ENCODE measurements around the gene NEMP1. TPM values are rescaled to one million over a fixed set of nuclear protein-coding genes. Genes with fewer than 3 reads are reported as not detected.

Gene NEMP1
- total RNA-seq, 1 experiment from 2014 or later: 16.4 TPM

GRCh38 chr12:57087010-57087690 lies 8.6 kb upstream of the NEMP1 start:
- TF ChIP-seq EZH2 (IDR thresholded peaks at IDR 0.05; ENCODE audit: low read length, unreplicated experiment): no peak
- TF ChIP-seq, protein P1, sequence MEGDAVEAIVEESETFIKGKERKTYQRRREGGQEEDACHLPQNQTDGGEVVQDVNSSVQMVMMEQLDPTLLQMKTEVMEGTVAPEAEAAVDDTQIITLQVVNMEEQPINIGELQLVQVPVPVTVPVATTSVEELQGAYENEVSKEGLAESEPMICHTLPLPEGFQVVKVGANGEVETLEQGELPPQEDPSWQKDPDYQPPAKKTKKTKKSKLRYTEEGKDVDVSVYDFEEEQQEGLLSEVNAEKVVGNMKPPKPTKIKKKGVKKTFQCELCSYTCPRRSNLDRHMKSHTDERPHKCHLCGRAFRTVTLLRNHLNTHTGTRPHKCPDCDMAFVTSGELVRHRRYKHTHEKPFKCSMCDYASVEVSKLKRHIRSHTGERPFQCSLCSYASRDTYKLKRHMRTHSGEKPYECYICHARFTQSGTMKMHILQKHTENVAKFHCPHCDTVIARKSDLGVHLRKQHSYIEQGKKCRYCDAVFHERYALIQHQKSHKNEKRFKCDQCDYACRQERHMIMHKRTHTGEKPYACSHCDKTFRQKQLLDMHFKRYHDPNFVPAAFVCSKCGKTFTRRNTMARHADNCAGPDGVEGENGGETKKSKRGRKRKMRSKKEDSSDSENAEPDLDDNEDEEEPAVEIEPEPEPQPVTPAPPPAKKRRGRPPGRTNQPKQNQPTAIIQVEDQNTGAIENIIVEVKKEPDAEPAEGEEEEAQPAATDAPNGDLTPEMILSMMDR (conservative IDR thresholded peaks at IDR 0.05; ENCODE audit: low read depth, low read length): no peak
- no peak for TF ChIP-seq EZH2phosphoT487 (IDR thresholded peaks at IDR 0.05; ENCODE audit: borderline replicate concordance, low read length)
- BruUV-seq (replicated peaks): no TSS peak

DNA sequence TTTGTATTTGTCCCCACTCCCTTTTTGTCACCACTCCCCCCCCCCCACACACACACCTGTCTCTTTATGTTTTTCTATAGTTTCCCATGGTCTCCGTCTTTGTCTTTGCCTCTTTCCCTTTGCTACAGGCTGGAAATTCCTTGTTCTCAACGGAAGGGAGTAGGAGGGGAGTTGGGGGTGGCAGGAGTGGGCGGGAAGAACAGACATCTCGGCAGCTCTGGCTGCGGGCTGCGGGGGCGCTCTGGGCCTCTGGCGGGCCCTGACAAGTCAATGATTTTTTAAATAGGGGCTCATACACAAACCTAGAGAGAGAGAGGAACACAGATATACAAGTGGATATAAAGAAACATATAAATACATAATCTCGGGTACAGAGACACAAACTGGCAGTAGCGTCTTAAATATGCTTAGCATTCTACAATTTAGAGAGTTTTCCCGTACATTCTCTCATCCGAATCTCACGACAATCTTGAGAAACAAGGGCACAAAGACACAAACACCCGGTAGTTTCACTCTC lies 8.0 kb upstream of the NEMP1 start:
- Histone ChIP-seq H3K27me3 (ENCODE audit: low read length) (no peaks in the 10 kb centered on the region), H3K9me3 (ENCODE audit: low read length) (no peaks in the 10 kb centered on the region), H3K4me1 (ENCODE audit: insufficient read depth, low read length) (peaks cover 25% of the 10 kb centered on the region), H3K27ac (ENCODE audit: low read length) (peak overlapping the region; percentile 98), H3F3A (ENCODE audit: low read length, unreplicated experiment) (peaks cover 6% of the 10 kb centered on the region), H3K9ac (ENCODE audit: low read length) (peak overlapping the region; percentile 97), H3K36me3 (ENCODE audit: low read depth, low read length) (no peaks in the 10 kb centered on the region), H3K9me2 (replicated peaks; ENCODE audit: low read length) (no peaks in the 10 kb centered on the region), H2AFZ (ENCODE audit: low read length) (peak overlapping the region; percentile 80), H3K4me3 (ENCODE audit: low read length) (peak overlapping the region; percentile 82), H4K20me1 (ENCODE audit: low read length) (no peaks in the 10 kb centered on the region), H3K4me2 (ENCODE audit: low read length) (peak overlapping the region; percentile 100), H3K79me2 (ENCODE audit: low read length) (peaks cover 19% of the 10 kb centered on the region)
- BruUV-seq (replicated peaks): TSS peak; percentile 65
- ChIA-PET POLR2A (ENCODE audit: unreplicated experiment) (no interaction called here), CTCF (interaction anchor here (1.9 to 2.5 kb wide), 2 partner anchors 17 to 25 kb away, joined by 5 to 17 read pairs; partner anchors contain the start of gene STAT6)
- TF ChIP-seq EZH2 (IDR thresholded peaks at IDR 0.05; ENCODE audit: low read length, unreplicated experiment): no peak
- TF ChIP-seq, protein P1 (conservative IDR thresholded peaks at IDR 0.05; ENCODE audit: low read depth, low read length): peak; percentile 60
- DNase-seq (peak; percentile 39), ATAC-seq (no peak)
- intact Hi-C loops (cut with micrococcal nuclease): loop anchor here (1.0 kb wide), 1 partner anchor 7 kb away; no protein-coding TSS in a partner anchor

More at GRCh38 chr12:57087010-57087690, 8.6 kb upstream of the NEMP1 start:
- H3K79me2 ChIP-seq (ENCODE audit: low read length): peaks cover 19% of the 10 kb centered on the region
- DNase-seq (peak; percentile 83), ATAC-seq (peak; percentile 42)
- ChIA-PET POLR2A (ENCODE audit: unreplicated experiment) (interaction anchor here (0.5 to 1.4 kb wide), 4 partner anchors 8 to 392 kb away, joined by 3 to 11 read pairs (median 6); partner anchors contain the start of genes NEMP1 and STAT6), CTCF (interaction anchor here (1.9 to 2.5 kb wide), 2 partner anchors 18 to 25 kb away, joined by 5 to 17 read pairs; partner anchors contain the start of gene STAT6)
- peak overlapping the region; percentile 100 for H3K4me2 ChIP-seq (ENCODE audit: low read length)
- peak overlapping the region; percentile 98 for H3K27ac ChIP-seq (ENCODE audit: low read length)
- no peaks in the 10 kb centered on the region for H3K9me3 ChIP-seq (ENCODE audit: low read length)
- no peaks in the 10 kb centered on the region for H3K9me2 ChIP-seq (replicated peaks; ENCODE audit: low read length)
- H3F3A ChIP-seq (ENCODE audit: low read length, unreplicated experiment): peaks cover 6% of the 10 kb centered on the region
- no peaks in the 10 kb centered on the region for H4K20me1 ChIP-seq (ENCODE audit: low read length)
- intact Hi-C loops (cut with micrococcal nuclease): loop anchor here (1.0 kb wide), 1 partner anchor 8 kb away; no protein-coding TSS in a partner anchor
- H3K4me3 ChIP-seq (ENCODE audit: low read length): peak overlapping the region; percentile 82
- peak overlapping the region; percentile 80 for H2AFZ ChIP-seq (ENCODE audit: low read length)
- peaks cover 25% of the 10 kb centered on the region for H3K4me1 ChIP-seq (ENCODE audit: insufficient read depth, low read length)
- H3K27me3 ChIP-seq (ENCODE audit: low read length): no peaks in the 10 kb centered on the region
- peak overlapping the region; percentile 97 for H3K9ac ChIP-seq (ENCODE audit: low read length)
- no peaks in the 10 kb centered on the region for H3K36me3 ChIP-seq (ENCODE audit: low read depth, low read length)
